SK-N-SH treated with all-trans-retinoic acid at 6 μM for 48 hours (cell line): Measurements from ENCODE around the gene CST9.

ENCODE experiments used
- CREB5 ChIP-seq: fragments of 250-450 bp; sonication (Bioruptor Pico); IDR thresholded peaks from 2 replicates; pipeline ENCODE4 v1.5.1; 2020; ENCODE audit warnings: low read depth, mild to moderate bottlenecking, moderate library complexity
- CSDC2 ChIP-seq: fragments of 250-450 bp; sonication (Bioruptor Pico); IDR thresholded peaks from 2 replicates; pipeline ENCODE4 v1.5.0; 2020; ENCODE audit warnings: mild to moderate bottlenecking, moderate library complexity
- ISL1 ChIP-seq: fragments of 250-450 bp; sonication (Bioruptor Pico); IDR thresholded peaks from 2 replicates; pipeline ENCODE4 v2.1.2; 2022; ENCODE audit warnings: mild to moderate bottlenecking, moderate library complexity
- ZFP3 ChIP-seq: fragments of 250-450 bp; sonication (Bioruptor Pico); IDR thresholded peaks from 2 replicates; pipeline ENCODE4 v1.5.0; 2020; ENCODE audit warnings: mild to moderate bottlenecking, moderate library complexity
- ZFP30 ChIP-seq: fragments of 450-650 bp; formaldehyde crosslinking; IDR thresholded peaks from 2 replicates; pipeline ENCODE4 v1.5.0; 2022; ENCODE audit warnings: mild to moderate bottlenecking, moderate library complexity
- TF ChIP-seq, protein P1 (sequence below): fragments of 250-450 bp; sonication (Bioruptor Pico); IDR thresholded peaks from 2 replicates; pipeline ENCODE4 v1.8.0; 2020; ENCODE audit warnings: mild to moderate bottlenecking, moderate library complexity, borderline replicate concordance
- TF ChIP-seq, protein P2 (sequence below): fragments of 250-450 bp; sonication (Bioruptor Pico); IDR thresholded peaks from 2 replicates; pipeline ENCODE4 v1.5.1; 2021; ENCODE audit warnings: mild to moderate bottlenecking, moderate library complexity

DNA sequence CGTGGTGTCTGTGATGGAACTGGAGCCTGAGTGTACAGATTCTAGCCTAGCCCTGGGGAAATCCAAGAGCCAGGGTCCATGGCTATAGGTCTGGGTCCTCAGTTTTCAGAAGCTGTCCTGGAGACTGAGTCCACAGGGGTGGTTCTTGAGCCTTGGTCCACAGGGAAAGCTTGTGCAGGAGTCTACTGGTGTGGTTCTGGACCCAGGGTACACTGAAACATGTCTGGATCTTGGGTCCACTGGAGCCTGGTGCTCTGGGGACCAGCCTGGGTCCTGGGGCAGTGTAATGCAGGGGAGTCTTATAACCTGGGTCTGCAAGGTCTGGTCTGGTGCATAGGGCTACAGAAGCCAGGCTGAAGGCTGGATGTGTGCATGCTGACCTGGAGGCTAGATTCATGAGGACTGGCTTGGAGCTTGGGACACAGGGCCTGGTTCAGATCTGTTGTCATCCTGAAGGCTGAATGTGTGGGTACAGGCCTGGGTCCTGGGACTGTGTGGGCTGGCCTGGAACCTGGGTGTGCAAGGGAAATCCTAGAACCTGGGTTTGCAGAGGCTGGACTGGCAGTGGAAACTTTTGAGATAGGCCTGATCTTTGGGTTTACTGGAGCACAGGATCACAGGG, 42.9 kb downstream of the CST9 start:
- TF ChIP-seq ISL1 (CRISPR knock-in tag) = no peak
- no peak for TF ChIP-seq CSDC2 (CRISPR knock-in tag)
- TF ChIP-seq ZFP30 (CRISPR knock-in tag) = no peak
- TF ChIP-seq, protein P1, sequence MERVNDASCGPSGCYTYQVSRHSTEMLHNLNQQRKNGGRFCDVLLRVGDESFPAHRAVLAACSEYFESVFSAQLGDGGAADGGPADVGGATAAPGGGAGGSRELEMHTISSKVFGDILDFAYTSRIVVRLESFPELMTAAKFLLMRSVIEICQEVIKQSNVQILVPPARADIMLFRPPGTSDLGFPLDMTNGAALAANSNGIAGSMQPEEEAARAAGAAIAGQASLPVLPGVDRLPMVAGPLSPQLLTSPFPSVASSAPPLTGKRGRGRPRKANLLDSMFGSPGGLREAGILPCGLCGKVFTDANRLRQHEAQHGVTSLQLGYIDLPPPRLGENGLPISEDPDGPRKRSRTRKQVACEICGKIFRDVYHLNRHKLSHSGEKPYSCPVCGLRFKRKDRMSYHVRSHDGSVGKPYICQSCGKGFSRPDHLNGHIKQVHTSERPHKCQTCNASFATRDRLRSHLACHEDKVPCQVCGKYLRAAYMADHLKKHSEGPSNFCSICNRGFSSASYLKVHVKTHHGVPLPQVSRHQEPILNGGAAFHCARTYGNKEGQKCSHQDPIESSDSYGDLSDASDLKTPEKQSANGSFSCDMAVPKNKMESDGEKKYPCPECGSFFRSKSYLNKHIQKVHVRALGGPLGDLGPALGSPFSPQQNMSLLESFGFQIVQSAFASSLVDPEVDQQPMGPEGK (CRISPR knock-in tag) = no peak
- no peak for TF ChIP-seq CREB5 (CRISPR knock-in tag)
- no peak for TF ChIP-seq ZFP3 (CRISPR knock-in tag)
- TF ChIP-seq, protein P2, sequence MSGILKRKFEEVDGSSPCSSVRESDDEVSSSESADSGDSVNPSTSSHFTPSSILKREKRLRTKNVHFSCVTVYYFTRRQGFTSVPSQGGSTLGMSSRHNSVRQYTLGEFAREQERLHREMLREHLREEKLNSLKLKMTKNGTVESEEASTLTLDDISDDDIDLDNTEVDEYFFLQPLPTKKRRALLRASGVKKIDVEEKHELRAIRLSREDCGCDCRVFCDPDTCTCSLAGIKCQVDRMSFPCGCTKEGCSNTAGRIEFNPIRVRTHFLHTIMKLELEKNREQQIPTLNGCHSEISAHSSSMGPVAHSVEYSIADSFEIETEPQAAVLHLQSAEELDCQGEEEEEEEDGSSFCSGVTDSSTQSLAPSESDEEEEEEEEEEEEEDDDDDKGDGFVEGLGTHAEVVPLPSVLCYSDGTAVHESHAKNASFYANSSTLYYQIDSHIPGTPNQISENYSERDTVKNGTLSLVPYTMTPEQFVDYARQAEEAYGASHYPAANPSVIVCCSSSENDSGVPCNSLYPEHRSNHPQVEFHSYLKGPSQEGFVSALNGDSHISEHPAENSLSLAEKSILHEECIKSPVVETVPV = no peak
